ENCODE data around the gene DEF6.

The DEF6 gene

DNA sequence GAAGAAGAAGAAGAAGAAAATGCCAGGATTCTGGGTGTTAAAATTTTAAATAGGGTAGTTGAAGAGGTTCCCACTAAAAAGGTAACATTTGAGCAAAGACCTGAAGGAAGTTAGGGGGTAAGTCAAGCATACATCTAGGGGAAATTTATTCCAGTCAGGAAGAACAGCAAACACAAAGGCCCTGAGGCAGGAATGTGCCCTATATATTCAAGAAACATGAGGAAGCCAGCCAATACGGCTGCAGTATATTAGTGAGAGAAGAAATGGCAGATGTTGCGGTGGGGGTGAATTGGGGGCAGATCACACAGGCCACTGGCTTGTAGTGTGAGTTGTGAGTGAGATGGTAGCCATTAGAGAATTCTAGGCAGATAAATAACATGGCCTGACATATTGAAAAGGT is 32.1 kb upstream of the DEF6 start:
- DNase-seq (ENCODE audit: insufficient read length, low spot score): no peak
- FAIRE-seq: no peak
- TF ChIP-seq POLR2A (IDR thresholded peaks at IDR 0.05; ENCODE audit: low read depth, low read length): no peak

- no peak for FAIRE-seq
- TF ChIP-seq POLR2A (IDR thresholded peaks at IDR 0.05; ENCODE audit: low read depth, low read length): no peak
- DNase-seq (ENCODE audit: insufficient read length, low spot score): no peak
Measured at GRCh38 chr6:35267446-35267845, 30.2 kb upstream of the DEF6 start.

- no peak for TF ChIP-seq POLR2A (IDR thresholded peaks at IDR 0.05; ENCODE audit: low read depth, low read length)
- FAIRE-seq (no peak), DNase-seq (ENCODE audit: insufficient read length, low spot score) (no peak)
Measured at GRCh38 chr6:35267897-35268296, 29.7 kb upstream of the DEF6 start.

- FAIRE-seq (no peak), DNase-seq (ENCODE audit: insufficient read length, low spot score) (no peak)
- TF ChIP-seq POLR2A (IDR thresholded peaks at IDR 0.05; ENCODE audit: low read depth, low read length): no peak
Measured at GRCh38 chr6:35272005-35272404, 25.6 kb upstream of the DEF6 start.

- DNase-seq (ENCODE audit: insufficient read length, low spot score) (no peak), FAIRE-seq (no peak)
- no peak for TF ChIP-seq POLR2A (IDR thresholded peaks at IDR 0.05; ENCODE audit: low read depth, low read length)
Measured at GRCh38 chr6:35273822-35274559, 23.6 kb upstream of the DEF6 start.

DNA sequence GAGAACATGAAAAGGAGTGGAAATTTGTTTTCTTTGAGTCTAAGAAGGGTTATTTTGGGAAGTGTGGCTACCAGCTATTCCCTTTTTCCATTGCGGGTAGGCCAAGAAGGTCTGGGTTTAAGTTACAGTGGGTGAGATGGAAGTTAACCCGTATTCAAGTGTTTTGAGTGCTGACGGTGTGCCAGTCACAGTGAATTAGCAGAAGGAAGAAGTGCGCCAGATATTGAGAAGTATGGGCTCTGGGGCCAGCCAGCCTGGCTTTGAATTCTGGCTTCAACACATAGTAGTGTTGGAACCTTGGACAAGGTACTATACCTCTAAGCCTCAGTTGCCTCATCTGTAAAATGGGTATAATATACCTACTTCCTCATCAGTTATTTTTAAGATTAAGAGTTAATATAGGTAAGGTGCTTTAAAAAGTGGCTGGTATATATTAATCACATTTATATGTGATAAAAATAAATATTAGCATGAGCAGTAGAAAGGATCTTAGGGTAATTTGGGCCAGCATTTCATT is 21.8 kb upstream of the DEF6 start:
- FAIRE-seq: no peak
- DNase-seq (ENCODE audit: insufficient read length, low spot score): no peak
- no peak for TF ChIP-seq POLR2A (IDR thresholded peaks at IDR 0.05; ENCODE audit: low read depth, low read length)

GRCh38 chr6:35278708-35279107 is 18.9 kb upstream of the DEF6 start:
- DNase-seq (ENCODE audit: insufficient read length, low spot score) (no peak), FAIRE-seq (no peak)
- no peak for TF ChIP-seq POLR2A (IDR thresholded peaks at IDR 0.05; ENCODE audit: low read depth, low read length)

DNA sequence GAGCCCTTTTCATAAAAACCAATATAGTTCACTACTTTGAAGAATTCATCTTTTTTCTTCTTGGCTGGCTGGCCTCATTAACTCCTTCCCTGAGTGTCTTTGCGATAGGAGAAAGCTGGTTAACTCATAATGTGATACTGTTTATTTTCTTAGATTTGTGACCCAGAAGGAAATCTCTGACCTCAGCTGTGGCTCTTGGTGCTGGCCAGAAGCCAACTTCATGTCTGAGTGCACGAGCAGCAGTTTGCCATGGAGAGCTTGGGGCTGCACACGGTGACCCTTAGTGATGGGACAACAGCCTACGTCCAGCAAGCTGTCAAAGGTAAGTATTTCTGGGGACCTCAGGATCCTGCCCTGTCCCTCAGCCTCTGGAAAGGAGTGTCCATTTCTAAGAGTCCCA is 16.7 kb upstream of the DEF6 start:
- DNase-seq (ENCODE audit: insufficient read length, low spot score): no peak
- no peak for FAIRE-seq

DNA sequence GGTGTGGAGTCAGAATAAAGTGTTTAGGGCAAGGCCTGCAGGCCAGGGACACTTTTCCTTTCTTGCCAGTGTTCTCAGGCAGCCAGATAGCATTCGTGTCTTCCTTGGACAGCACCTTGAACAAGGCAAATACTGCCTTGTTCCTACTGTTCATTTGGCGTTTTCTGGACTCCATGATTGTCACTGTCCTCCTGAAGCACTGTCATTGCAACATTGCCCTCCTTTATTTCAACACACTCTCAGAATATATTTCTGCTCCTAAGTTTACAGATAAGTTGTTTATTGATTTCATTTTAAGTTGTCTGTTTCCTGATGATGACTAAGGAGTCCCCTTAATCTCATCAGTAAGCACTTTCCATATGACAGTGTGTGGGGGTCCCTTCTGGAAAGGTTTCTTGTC is 15.1 kb upstream of the DEF6 start:
- FAIRE-seq (no peak), DNase-seq (ENCODE audit: insufficient read length, low spot score) (no peak)

More for the DNA sequence above, 16.7 kb upstream of the DEF6 start:
- no peak for TF ChIP-seq POLR2A (IDR thresholded peaks at IDR 0.05; ENCODE audit: low read depth, low read length)

DNA sequence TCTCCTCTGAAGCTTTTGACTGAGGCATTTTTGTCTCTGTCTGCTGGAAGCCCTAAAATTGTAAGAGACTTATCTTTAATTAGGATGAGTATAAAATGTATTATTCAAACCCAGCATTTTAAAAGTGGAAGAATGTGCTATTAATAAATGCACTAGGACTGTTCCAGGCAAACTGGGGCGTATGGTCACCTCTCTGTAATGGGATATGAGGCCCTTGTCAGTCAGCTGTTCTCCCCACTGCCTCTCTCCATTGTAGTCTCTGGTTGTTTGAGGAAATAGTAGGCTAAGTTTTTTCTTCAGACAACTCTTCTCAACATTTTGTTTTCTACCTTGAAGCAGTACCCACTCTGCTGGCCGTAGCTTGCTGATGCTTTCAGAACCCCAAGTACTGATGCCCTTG is 14.3 kb upstream of the DEF6 start:
- FAIRE-seq (no peak), DNase-seq (ENCODE audit: insufficient read length, low spot score) (no peak)
- TF ChIP-seq POLR2A (IDR thresholded peaks at IDR 0.05; ENCODE audit: low read depth, low read length): no peak

More for the DNA sequence above, 15.1 kb upstream of the DEF6 start:
- no peak for TF ChIP-seq POLR2A (IDR thresholded peaks at IDR 0.05; ENCODE audit: low read depth, low read length)

- no peak for TF ChIP-seq POLR2A (IDR thresholded peaks at IDR 0.05; ENCODE audit: low read depth, low read length)
- FAIRE-seq (no peak), DNase-seq (ENCODE audit: insufficient read length, low spot score) (no peak)
Measured at GRCh38 chr6:35287671-35288396, 9.8 kb upstream of the DEF6 start.

GRCh38 chr6:35288834-35289233 is 8.8 kb upstream of the DEF6 start:
- TF ChIP-seq POLR2A (IDR thresholded peaks at IDR 0.05; ENCODE audit: low read depth, low read length): no peak
- no peak for FAIRE-seq
- DNase-seq (ENCODE audit: insufficient read length, low spot score): no peak

- DNase-seq (ENCODE audit: insufficient read length, low spot score) (no peak), FAIRE-seq (no peak)
- no peak for TF ChIP-seq POLR2A (IDR thresholded peaks at IDR 0.05; ENCODE audit: low read depth, low read length)
Measured at GRCh38 chr6:35291491-35291890, 6.1 kb upstream of the DEF6 start.

- no peak for TF ChIP-seq POLR2A (IDR thresholded peaks at IDR 0.05; ENCODE audit: low read depth, low read length)
- DNase-seq (ENCODE audit: insufficient read length, low spot score): no peak
- FAIRE-seq: no peak
Measured at GRCh38 chr6:35292494-35292893, 5.1 kb upstream of the DEF6 start.

DNA sequence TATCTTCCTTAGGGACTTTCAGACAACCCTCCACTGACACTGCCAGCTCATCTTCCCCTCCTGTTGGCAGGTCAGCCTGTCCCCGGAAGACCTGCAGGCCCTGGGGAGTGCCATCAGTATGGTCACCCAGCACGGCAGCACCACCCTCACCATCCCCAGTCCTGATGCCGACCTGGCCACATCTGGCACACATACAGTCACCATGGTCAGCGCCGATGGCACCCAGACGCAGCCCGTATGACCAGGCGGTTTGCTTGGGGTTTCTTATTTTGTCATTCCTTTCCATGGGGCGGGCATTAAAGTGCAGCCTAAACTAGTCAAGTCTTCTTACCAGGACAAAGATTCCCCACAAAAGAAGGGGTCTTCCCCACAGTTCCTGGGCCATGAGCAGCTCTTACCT is 3.9 kb upstream of the DEF6 start:
- no peak for TF ChIP-seq POLR2A (IDR thresholded peaks at IDR 0.05; ENCODE audit: low read depth, low read length)
- FAIRE-seq: no peak

More for the DNA sequence above, 3.9 kb upstream of the DEF6 start:
- no peak for DNase-seq (ENCODE audit: insufficient read length, low spot score)
